ENCODE results near the gene TMPRSS4. TPM values are rescaled to one million over a fixed set of nuclear protein-coding genes. Genes with fewer than 3 reads are reported as not detected.

TMPRSS4 gene
- polyA plus RNA-seq, 3 donors: not detected

DNA sequence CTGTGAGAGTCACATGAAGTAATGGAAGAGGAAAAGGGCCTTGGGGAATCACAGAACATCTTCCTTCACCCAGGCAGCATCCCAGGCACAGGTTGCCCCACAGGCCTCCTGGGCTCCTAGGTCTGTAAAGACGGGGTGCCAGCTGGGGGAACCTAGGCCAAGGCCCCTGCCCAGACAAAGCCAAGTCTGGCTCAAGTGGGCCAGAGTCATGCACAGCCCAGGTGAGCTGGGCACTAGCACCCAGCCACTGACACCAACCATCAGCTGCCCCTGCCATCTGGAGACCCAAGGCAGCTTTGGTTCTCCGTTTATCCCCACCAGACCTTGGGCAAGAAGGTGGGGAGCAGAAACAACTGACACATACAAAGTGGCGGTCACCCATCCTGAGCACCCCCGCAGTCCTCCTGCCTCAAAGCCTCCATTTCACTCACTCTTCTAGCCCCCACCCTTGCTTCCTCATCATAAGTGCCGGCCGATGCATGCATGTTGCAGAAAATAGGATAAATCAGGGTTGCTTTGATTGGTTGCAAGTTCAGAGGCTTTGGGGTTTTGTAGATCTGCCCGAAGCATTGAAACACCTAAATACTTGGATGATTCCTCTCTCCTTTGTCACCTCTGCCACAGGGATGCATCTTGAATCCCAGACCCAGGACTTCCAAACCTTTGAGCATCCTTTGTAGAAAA is 26.5 kb upstream of the TMPRSS4 start:
- Histone ChIP-seq H3K27ac (ENCODE audit: low read depth in 1 of 2, low read length in 2 of 2) (no peak overlapping the region), H3K4me3 (replicated peaks in 1 of 3; ENCODE audit: low read depth in 2 of 3, low read length in 3 of 3) (no peak overlapping the region), H3K79me2 (ENCODE audit: insufficient read depth, low read length) (no peaks in the 10 kb centered on the region), H3K9me3 (replicated peaks in 1 of 2; ENCODE audit: control insufficient read depth in 1 of 2, insufficient read depth in 1 of 2, low read length in 2 of 2) (no peaks in the 10 kb centered on the region), H3K27me3 (ENCODE audit: control insufficient read depth in 2 of 2, insufficient read depth in 2 of 2, low read length in 2 of 2) (no peaks in the 10 kb centered on the region), H3K4me1 (ENCODE audit: control insufficient read depth in 1 of 2, insufficient read depth in 2 of 2, low read length in 2 of 2) (peaks cover 13 to 15% of the 10 kb centered on the region in 2 donors), H2AFZ (ENCODE audit: insufficient read depth, low read depth, low read length, poor library complexity, severe bottlenecking) (no peak overlapping the region), H3K4me2 (replicated peaks; ENCODE audit: extremely low read depth, low read length, poor library complexity, severe bottlenecking) (no peak overlapping the region), H3K36me3 (replicated peaks in 1 of 2; ENCODE audit: control insufficient read depth in 1 of 2, insufficient read depth in 2 of 2, low read length in 2 of 2) (no peaks in the 10 kb centered on the region), H3K9ac (ENCODE audit: insufficient read depth, low read length, poor library complexity, severe bottlenecking) (no peak overlapping the region), H4K20me1 (ENCODE audit: insufficient read depth, low read length) (no peaks in the 10 kb centered on the region)
- Mint-ChIP-seq H3K27ac (peak overlapping the region in 2 of 7 donors; percentile 21 to 50), H3K4me1 (peaks cover 25% of the 10 kb centered on the region), H3K4me3 (no peak overlapping the region), H3K36me3 (no peaks in the 10 kb centered on the region), H3K9me3 (peaks cover 0 to 2% (median 0%) of the 10 kb centered on the region in 7 donors), H3K27me3 (ENCODE audit: low read depth in 3 of 3) (peaks cover under 1 to 4% (median 3%) of the 10 kb centered on the region in 3 donors)
- intact Hi-C loops (cut with micrococcal nuclease): loop anchor here (5.0 to 10.0 kb wide), 3 partner anchors 38 to 103 kb away; no protein-coding TSS in a partner anchor
- WGBS (ENCODE audit: insufficient coverage): 93% methylated on average over 2 of the region's 7 CpGs
- no peak for DNase-seq
- TF ChIP-seq, protein P1, sequence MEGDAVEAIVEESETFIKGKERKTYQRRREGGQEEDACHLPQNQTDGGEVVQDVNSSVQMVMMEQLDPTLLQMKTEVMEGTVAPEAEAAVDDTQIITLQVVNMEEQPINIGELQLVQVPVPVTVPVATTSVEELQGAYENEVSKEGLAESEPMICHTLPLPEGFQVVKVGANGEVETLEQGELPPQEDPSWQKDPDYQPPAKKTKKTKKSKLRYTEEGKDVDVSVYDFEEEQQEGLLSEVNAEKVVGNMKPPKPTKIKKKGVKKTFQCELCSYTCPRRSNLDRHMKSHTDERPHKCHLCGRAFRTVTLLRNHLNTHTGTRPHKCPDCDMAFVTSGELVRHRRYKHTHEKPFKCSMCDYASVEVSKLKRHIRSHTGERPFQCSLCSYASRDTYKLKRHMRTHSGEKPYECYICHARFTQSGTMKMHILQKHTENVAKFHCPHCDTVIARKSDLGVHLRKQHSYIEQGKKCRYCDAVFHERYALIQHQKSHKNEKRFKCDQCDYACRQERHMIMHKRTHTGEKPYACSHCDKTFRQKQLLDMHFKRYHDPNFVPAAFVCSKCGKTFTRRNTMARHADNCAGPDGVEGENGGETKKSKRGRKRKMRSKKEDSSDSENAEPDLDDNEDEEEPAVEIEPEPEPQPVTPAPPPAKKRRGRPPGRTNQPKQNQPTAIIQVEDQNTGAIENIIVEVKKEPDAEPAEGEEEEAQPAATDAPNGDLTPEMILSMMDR (IDR thresholded peaks at IDR 0.05): no peak

- Mint-ChIP-seq H3K9me3 (peaks cover 0 to 2% (median 0%) of the 10 kb centered on the region in 7 donors), H3K27ac (peak overlapping the region in 1 of 7 donors; percentile 43), H3K36me3 (no peaks in the 10 kb centered on the region), H3K4me3 (no peak overlapping the region), H3K27me3 (ENCODE audit: low read depth in 3 of 3) (peaks cover 3 to 5% (median 4%) of the 10 kb centered on the region in 3 donors), H3K4me1 (peaks cover 26% of the 10 kb centered on the region)
- Histone ChIP-seq H3K4me2 (replicated peaks; ENCODE audit: extremely low read depth, low read length, poor library complexity, severe bottlenecking) (no peak overlapping the region), H2AFZ (ENCODE audit: insufficient read depth, low read depth, low read length, poor library complexity, severe bottlenecking) (no peak overlapping the region), H3K27ac (ENCODE audit: low read depth in 1 of 2, low read length in 2 of 2) (no peak overlapping the region), H4K20me1 (ENCODE audit: insufficient read depth, low read length) (no peaks in the 10 kb centered on the region), H3K4me3 (replicated peaks in 1 of 3; ENCODE audit: low read depth in 2 of 3, low read length in 3 of 3) (no peak overlapping the region), H3K4me1 (ENCODE audit: control insufficient read depth in 1 of 2, insufficient read depth in 2 of 2, low read length in 2 of 2) (peaks cover 13 to 15% of the 10 kb centered on the region in 2 donors), H3K9ac (ENCODE audit: insufficient read depth, low read length, poor library complexity, severe bottlenecking) (no peak overlapping the region), H3K79me2 (ENCODE audit: insufficient read depth, low read length) (no peaks in the 10 kb centered on the region), H3K9me3 (replicated peaks in 1 of 2; ENCODE audit: control insufficient read depth in 1 of 2, insufficient read depth in 1 of 2, low read length in 2 of 2) (no peaks in the 10 kb centered on the region), H3K27me3 (ENCODE audit: control insufficient read depth in 2 of 2, insufficient read depth in 2 of 2, low read length in 2 of 2) (no peaks in the 10 kb centered on the region), H3K36me3 (replicated peaks in 1 of 2; ENCODE audit: control insufficient read depth in 1 of 2, insufficient read depth in 2 of 2, low read length in 2 of 2) (no peaks in the 10 kb centered on the region)
- WGBS (ENCODE audit: insufficient coverage): 79% methylated on average over 5 of the region's 7 CpGs
- TF ChIP-seq, protein P1 (IDR thresholded peaks at IDR 0.05): no peak
- intact Hi-C loops (cut with micrococcal nuclease): loop anchor here (5.0 to 10.0 kb wide), 3 partner anchors 39 to 104 kb away; no protein-coding TSS in a partner anchor
- no peak for DNase-seq
Observed at GRCh38 chr11:118051136-118051610, 25.7 kb upstream of the TMPRSS4 start.

Measured in CD14-positive monocyte (primary cell).